A673 (cell line): Measurements from ENCODE around the gene PAM16.

Source experiments
- EZH2 ChIP-seq: fragments of 200-600 bp; sonication (generic); IDR thresholded peaks from 2 replicates; pipeline ENCODE4 v1.6.1; 2017; ENCODE audit warnings: borderline replicate concordance, low read depth, mild to moderate bottlenecking, mixed read lengths, antibody characterized with exemption, low read length; ENCODE audit not compliant: poor library complexity, severe bottlenecking
- TF ChIP-seq, protein P1 (sequence below): fragments of 300-800, 200-600 bp; sonication (generic); conservative IDR thresholded peaks from 2 replicates; pipeline ENCODE4 v1.5.1; 2017; ENCODE audit warnings: low read depth, mild to moderate bottlenecking, antibody characterized with exemption, low read length, moderate library complexity, mixed read lengths

DNA sequence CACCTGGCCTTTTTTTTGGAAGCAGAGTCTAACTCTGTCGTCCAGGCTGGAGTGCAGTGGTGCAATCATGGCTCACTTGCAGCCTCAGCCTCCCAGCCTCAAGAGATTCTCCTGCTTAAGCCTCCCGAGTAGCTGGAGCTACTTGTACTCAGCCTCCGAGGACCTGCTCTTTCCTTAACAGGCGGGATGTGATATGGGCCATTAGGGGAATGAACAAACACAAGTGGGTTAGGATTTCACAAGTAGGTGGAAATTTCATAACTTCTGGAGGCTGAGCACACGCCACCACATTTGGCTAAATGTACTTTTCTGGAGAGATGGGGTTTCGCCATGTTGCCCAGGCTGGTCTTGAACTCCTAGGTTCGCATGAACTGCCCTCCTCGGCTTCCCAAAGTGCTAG is 4.1 kb downstream of the PAM16 start:
- TF ChIP-seq, protein P1, sequence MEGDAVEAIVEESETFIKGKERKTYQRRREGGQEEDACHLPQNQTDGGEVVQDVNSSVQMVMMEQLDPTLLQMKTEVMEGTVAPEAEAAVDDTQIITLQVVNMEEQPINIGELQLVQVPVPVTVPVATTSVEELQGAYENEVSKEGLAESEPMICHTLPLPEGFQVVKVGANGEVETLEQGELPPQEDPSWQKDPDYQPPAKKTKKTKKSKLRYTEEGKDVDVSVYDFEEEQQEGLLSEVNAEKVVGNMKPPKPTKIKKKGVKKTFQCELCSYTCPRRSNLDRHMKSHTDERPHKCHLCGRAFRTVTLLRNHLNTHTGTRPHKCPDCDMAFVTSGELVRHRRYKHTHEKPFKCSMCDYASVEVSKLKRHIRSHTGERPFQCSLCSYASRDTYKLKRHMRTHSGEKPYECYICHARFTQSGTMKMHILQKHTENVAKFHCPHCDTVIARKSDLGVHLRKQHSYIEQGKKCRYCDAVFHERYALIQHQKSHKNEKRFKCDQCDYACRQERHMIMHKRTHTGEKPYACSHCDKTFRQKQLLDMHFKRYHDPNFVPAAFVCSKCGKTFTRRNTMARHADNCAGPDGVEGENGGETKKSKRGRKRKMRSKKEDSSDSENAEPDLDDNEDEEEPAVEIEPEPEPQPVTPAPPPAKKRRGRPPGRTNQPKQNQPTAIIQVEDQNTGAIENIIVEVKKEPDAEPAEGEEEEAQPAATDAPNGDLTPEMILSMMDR, result no peak
- no peak for TF ChIP-seq EZH2
